Measurements from ENCODE around the gene CD300LB. TPM values are rescaled to one million over a fixed set of nuclear protein-coding genes. Genes with fewer than 3 reads are reported as not detected.

CD300LB gene
- total RNA-seq, 4 donors from 2014 or later: 0.48 to 0.59 TPM; not detected in 2

DNA sequence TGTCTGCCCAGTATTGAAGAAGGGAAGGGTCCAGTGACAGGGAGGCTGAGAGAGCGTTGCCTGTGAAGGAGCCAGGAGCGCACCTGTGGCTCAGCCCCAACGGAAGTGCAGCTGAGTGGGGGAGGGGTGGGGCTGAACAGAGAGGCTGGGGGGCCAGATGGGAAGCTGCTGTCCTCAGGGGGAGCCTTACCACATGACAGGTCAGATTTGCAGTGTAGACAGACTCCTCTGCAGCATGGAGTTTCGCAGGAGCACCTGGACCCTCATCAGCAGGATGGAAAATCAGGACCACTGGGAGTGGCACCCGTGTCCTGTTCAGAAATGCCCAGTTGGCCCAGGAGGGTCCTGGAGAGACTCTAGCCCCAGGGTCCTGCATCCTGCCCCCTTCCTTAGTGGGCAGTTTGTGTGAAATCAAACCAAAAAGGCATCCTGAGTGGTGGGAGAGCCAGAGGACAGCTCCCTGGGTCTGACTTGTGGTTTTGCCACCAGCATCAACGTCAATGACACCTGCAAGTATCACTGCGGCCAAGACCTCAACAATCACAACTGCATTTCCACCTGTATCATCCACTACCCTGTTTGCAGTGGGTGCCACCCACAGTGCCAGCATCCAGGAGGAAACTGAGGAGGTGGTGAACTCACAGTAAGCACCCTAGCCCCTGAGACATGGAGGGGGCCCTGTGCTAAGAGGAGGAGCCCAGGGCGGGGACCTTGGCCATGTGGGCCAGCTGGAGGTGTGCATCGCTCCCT, 57.1 kb downstream of the CD300LB start:
- Histone ChIP-seq H3K27me3 (no peaks in the 10 kb centered on the region), H3K9me3 (no peaks in the 10 kb centered on the region), H3K4me3 (no peak overlapping the region), H3K36me3 (no peaks in the 10 kb centered on the region), H3K4me1 (no peaks in the 10 kb centered on the region), H3K27ac (no peak overlapping the region)
- intact Hi-C loops (cut with DNase I; ENCODE audit: low total_unique reads): no loop called here
- no peak for TF ChIP-seq POLR2A (IDR thresholded peaks at IDR 0.05)
- TF ChIP-seq, protein P1, sequence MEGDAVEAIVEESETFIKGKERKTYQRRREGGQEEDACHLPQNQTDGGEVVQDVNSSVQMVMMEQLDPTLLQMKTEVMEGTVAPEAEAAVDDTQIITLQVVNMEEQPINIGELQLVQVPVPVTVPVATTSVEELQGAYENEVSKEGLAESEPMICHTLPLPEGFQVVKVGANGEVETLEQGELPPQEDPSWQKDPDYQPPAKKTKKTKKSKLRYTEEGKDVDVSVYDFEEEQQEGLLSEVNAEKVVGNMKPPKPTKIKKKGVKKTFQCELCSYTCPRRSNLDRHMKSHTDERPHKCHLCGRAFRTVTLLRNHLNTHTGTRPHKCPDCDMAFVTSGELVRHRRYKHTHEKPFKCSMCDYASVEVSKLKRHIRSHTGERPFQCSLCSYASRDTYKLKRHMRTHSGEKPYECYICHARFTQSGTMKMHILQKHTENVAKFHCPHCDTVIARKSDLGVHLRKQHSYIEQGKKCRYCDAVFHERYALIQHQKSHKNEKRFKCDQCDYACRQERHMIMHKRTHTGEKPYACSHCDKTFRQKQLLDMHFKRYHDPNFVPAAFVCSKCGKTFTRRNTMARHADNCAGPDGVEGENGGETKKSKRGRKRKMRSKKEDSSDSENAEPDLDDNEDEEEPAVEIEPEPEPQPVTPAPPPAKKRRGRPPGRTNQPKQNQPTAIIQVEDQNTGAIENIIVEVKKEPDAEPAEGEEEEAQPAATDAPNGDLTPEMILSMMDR (IDR thresholded peaks at IDR 0.05): no peak
- no peak for DNase-seq

- H3K36me3 ChIP-seq: no peaks in the 10 kb centered on the region
- TF ChIP-seq POLR2A (IDR thresholded peaks at IDR 0.05): no peak
- TF ChIP-seq, protein P1 (IDR thresholded peaks at IDR 0.05): no peak
- no peak overlapping the region for H3K4me3 ChIP-seq
- DNase-seq: no peak
- no peak overlapping the region for H3K27ac ChIP-seq
- intact Hi-C loops (cut with DNase I; ENCODE audit: low total_unique reads): no loop called here
- no peaks in the 10 kb centered on the region for H3K9me3 ChIP-seq
- H3K27me3 ChIP-seq: no peaks in the 10 kb centered on the region
- no peaks in the 10 kb centered on the region for H3K4me1 ChIP-seq
Measured at GRCh38 chr17:74473294-74473693, 58.0 kb downstream of the CD300LB start.

GRCh38 chr17:74472890-74473289, 58.4 kb downstream of the CD300LB start:
- no peaks in the 10 kb centered on the region for H3K9me3 ChIP-seq
- TF ChIP-seq POLR2A (IDR thresholded peaks at IDR 0.05): no peak
- DNase-seq: no peak
- H3K36me3 ChIP-seq: no peaks in the 10 kb centered on the region
- no peaks in the 10 kb centered on the region for H3K4me1 ChIP-seq
- no peak overlapping the region for H3K27ac ChIP-seq
- no peaks in the 10 kb centered on the region for H3K27me3 ChIP-seq
- intact Hi-C loops (cut with DNase I; ENCODE audit: low total_unique reads): no loop called here
- H3K4me3 ChIP-seq: no peak overlapping the region

DNA sequence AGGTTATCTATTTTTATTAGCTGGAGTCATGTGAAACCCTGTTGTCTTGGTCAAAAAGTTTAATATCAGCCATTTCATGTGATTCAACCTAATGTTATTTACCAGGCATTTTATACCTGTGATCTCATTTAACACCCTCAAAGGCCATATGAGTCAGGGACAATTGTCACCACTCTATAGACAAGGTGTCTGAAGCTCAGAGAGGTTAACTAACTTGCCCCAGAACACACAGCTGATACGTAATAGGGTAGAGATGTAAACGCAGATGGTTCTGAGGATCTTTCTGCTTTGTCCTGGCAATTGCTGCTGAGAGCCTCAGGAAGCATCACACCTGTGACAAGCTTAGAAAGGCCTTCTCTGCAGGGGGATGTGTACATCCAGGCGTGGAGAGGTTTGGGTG, 59.9 kb downstream of the CD300LB start:
- no peaks in the 10 kb centered on the region for H3K4me1 ChIP-seq
- no peak overlapping the region for H3K4me3 ChIP-seq
- no peak overlapping the region for H3K27ac ChIP-seq
- H3K27me3 ChIP-seq: no peaks in the 10 kb centered on the region
- no peaks in the 10 kb centered on the region for H3K9me3 ChIP-seq
- DNase-seq: no peak
- no peaks in the 10 kb centered on the region for H3K36me3 ChIP-seq
- no peak for TF ChIP-seq POLR2A (IDR thresholded peaks at IDR 0.05)
- TF ChIP-seq, protein P1 (IDR thresholded peaks at IDR 0.05): no peak
- intact Hi-C loops (cut with DNase I; ENCODE audit: low total_unique reads): no loop called here

Other genes starting within 250 kb of the CD300LB start
- gene KIF19, start 205.2 kb downstream of the CD300LB start, total RNA-seq: 10 to 100 TPM in 1 of 4 donors, 1 to 10 TPM in 2, not detected in 1; 1.7 to 20.7 (median 4.8) TPM
- under 1 TPM in 1 of 4 donors, not detected in 3; 0.14 TPM for gene BTBD17, start 169.6 kb downstream of the CD300LB start, total RNA-seq
- gene GPR142, start 164.0 kb downstream of the CD300LB start, total RNA-seq: under 1 TPM in 1 of 4 donors, not detected in 3; 0.73 TPM
- gene GPRC5C, start 99.4 kb downstream of the CD300LB start, total RNA-seq: 10 to 100 TPM in 3 of 4 donors, 1 to 10 TPM in 1; 2.8 to 56.8 (median 27.6) TPM
- 10 to 100 TPM in 1 of 4 donors, 1 to 10 TPM in 2, not detected in 1; 3.2 to 10.9 (median 4.0) TPM for gene CD300A, start 64.8 kb downstream of the CD300LB start, total RNA-seq
- gene CD300C, start 14.6 kb upstream of the CD300LB start, total RNA-seq: under 1 TPM in 2 of 4 donors, not detected in 2; 0.21 to 0.27 TPM
- gene CD300H, start 36.0 kb upstream of the CD300LB start, total RNA-seq: not detected
- gene CD300LD, start 60.8 kb upstream of the CD300LB start, total RNA-seq: not detected
- gene CD300E, start 92.3 kb upstream of the CD300LB start, total RNA-seq: under 1 TPM in 2 of 4 donors, not detected in 2; 0.07 to 0.88 TPM
- gene CD300LF, start 181.4 kb upstream of the CD300LB start, total RNA-seq: under 1 TPM in 2 of 4 donors, not detected in 2; 0.27 to 0.41 TPM
- gene RAB37, start 205.8 kb upstream of the CD300LB start, total RNA-seq: 1 to 10 TPM in 3 of 4 donors, under 1 TPM in 1; under 0.01 to 5.0 (median 1.7) TPM
- gene NHERF1, start 217.2 kb upstream of the CD300LB start, total RNA-seq: 10 to 100 TPM in 3 of 4 donors, 1 to 10 TPM in 1; 3.3 to 16.9 (median 12.0) TPM
- 10 to 100 TPM in 3 of 4 donors, 1 to 10 TPM in 1; 5.4 to 53.3 (median 33.9) TPM for gene NAT9, start 244.9 kb upstream of the CD300LB start, total RNA-seq